Bone marrow (tissue), 2 donors: ENCODE data around the gene WDR43.

ENCODE experiments used
- DNase-seq, 2 donors: peaks; one replicate each; lab custom pipeline; 2025; lab: John Stamatoyannopoulos, UW

WDR43 gene

DNA sequence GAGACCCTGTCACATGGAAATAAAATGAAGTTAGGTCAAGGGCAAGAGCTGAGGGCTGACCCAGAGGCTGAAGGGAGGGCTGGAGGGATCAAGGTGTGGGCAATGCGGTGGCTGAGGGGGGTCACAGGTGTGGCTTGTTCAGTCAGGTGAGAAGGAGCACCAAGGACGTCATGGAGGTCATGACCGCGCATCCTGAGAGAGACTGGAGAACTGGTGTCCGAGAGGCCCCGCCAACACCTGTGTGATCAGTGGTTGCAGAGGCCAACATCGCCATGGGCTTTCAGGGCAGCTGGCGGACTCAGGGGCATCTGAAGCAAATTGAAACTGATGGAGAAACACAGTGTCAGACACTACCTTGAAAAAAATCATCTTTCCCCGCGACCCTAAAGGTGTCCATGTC, 99.6 kb downstream of the WDR43 start:
- no peak for DNase-seq

DNA sequence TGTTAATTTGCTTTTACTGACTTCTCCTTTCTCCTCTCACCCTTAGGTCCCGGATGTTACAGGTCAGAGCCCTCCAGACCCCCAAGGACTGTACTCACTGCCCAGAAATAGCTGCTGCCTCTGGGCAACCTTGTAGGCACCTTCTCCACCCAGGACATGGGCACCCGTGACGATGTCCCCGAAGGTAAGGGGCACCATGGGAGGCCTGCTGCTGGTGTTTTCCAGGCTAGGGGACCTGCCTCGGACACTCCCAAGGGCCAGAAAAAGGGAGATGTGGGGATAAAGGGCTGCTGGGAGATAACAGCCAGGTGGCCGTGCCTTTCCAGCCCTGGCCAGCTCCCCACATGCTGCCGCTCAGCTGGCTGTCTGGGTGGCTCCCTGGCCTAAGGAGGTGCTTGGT, 100.2 kb downstream of the WDR43 start:
- no peak for DNase-seq

DNA sequence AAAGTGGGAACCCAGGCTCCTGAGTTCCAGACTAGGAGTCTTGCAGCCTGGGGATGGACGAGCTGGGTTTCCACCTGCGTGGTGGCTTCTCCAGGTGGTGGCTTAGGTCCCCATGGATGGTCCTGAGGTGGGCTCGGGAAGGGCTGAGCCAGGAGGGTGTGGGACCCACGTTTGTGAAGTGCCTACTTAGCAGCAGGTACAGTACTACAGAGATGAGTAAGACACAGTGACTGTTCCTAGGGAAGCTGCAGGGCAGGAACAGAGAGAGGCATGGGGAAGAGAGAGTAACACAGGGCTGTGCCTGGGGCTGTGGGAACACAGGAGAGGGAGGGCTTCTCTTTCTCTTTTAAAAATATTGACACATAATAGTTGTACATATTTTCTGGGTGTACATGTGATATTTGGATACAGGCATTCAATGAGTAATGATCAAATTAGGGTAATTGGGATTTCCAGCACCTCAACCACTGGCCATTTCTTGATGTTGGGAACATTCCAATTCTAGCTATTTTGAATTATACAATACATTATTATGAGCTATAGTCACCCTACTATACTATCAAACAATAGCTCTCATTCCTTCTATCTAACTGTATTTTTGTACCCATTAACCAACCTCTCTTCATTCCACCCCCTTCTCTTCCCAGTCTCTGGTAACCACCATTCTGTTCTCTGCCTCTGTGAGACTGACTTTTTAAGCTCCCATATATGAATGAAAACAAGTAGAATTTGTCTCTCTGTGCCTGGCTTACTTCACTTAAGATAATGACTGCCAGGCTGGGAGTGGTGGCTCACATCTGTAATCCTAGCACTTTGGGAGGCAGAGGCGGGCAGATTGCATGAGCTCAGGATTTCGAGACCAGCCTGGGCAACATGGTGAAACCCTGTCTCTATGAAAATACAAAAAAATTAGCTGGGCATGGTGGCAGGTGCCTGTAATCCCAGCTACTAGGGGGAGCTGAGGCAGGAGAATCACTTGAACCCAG, 101.6 kb downstream of the WDR43 start:
- DNase-seq = no peak

DNA sequence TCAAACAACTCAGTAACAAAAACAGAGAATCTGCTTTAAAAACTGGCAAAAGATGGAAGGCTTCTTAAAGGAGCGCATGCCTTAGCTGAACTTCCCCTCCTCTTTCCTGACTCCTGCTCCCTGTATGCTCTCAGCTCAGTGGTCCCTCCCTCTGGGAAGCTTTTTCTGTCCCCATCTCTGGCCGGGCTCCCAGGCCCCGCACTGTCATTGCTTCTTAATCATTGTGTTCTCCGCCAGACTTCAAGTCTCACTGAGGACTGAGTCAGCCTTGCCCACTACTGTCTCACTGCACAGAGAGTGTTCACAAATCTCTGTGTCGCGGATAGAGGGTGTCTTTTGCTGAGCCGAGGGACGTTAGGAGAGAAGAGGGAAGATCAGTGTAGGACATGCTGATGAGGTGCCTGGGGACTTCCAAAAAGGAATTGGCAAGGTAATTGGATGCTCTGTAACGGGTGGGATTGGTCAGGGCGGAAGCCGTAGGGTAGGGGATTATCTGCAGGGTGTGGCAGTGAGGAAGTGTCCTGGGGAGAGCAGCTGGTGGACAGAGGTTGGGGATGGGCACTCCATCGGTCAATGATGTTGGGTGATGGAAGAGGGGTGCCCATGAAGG, 102.9 kb downstream of the WDR43 start:
- no peak for DNase-seq
